GM10847 (cell line): Measurements from ENCODE around the gene TBC1D22A.

Experiments used
- POLR2A ChIP-seq: IDR thresholded peaks from 2 replicates; pipeline ENCODE4 v1.6.1; 2011; ENCODE audit not compliant: insufficient read length; ENCODE audit errors: extremely low read depth

TBC1D22A gene

DNA sequence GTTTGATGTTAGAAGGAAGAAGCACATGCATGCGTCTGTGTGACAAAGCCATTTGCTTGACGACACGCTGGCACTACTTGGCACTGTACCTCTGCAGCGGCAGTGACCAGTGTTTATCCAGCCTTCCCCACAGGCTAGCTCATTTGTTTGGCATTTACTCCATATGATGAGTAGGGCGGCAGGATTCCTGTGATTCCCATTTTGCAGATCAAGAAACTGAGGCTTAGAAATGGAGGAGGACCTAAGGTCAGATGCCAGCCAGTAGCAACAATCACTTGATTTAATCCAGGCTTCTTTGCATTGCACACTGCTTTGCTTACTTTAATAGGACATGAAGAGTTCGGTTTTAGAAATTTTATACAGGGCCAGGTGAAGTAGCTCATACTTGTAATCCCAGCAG lies 45.0 kb downstream of the TBC1D22A start:
- TF ChIP-seq POLR2A: no peak

- no peak for TF ChIP-seq POLR2A
Observed at GRCh38 chr22:46809153-46809885, 46.9 kb downstream of the TBC1D22A start.

- TF ChIP-seq POLR2A: no peak
Observed at GRCh38 chr22:46810856-46811786, 48.7 kb downstream of the TBC1D22A start.

- TF ChIP-seq POLR2A: no peak
Observed at GRCh38 chr22:46812034-46812605, 49.7 kb downstream of the TBC1D22A start.

DNA sequence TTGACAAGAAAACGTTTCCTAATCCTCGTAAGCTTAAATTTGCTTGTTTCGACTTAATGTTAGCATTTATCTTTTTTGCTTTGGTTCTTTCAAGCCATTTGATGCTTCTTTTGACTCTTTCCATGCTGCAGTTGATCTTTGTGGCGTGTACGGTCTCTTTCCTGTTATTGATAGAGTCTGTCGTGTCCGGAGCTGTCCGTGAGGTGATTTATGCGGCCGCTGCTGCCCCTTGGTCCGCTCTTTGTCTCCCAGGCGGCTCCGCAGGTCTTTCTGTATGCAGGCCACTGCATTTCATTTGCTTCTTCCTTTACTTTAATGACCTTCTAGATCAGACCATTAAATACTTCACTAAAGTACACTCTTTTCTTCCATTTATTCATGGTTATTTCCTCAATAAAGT lies 50.3 kb downstream of the TBC1D22A start:
- TF ChIP-seq POLR2A: no peak

- TF ChIP-seq POLR2A: no peak
Observed at GRCh38 chr22:46813816-46814597, 51.6 kb downstream of the TBC1D22A start.

GRCh38 chr22:46815132-46815531 lies 52.7 kb downstream of the TBC1D22A start:
- no peak for TF ChIP-seq POLR2A

DNA sequence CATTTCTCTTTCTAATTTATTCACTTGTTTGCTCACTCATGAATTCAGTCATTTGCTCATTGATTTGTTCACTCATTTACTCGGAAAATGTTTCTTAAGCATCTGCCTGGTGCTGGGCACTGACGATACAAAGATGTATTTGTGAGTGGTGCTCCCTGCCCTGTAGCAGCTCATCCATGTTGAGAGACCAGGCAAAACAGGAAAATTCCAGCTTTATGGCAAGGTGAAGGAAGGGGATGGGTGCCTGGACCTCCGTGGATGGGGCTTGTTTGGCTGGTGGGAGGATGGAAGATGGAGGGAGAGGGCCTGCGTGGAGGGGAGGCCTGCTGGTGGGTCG lies 53.1 kb downstream of the TBC1D22A start:
- TF ChIP-seq POLR2A: no peak

GRCh38 chr22:46815896-46816731 lies 53.7 kb downstream of the TBC1D22A start:
- no peak for TF ChIP-seq POLR2A

GRCh38 chr22:46823248-46823647 lies 60.8 kb downstream of the TBC1D22A start:
- no peak for TF ChIP-seq POLR2A

DNA sequence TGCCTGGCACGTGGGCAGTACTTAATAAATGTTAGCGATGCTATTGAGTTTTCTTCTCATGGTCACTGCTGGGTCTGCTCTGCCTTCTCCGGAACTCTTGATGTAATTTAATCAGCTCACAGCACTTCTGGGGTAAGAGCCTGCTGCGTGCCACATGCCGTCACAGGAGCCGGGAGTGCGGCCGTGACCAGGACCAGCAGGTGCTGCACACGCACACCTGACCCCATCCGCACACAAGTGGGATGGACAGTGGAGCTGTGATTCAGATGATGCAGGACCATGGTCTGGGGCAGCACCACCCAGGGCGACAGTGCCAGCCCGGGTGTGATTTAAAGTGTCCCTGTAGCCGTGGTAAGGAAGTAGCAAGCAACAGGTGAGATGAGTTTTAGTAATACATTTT lies 61.2 kb downstream of the TBC1D22A start:
- TF ChIP-seq POLR2A: no peak

DNA sequence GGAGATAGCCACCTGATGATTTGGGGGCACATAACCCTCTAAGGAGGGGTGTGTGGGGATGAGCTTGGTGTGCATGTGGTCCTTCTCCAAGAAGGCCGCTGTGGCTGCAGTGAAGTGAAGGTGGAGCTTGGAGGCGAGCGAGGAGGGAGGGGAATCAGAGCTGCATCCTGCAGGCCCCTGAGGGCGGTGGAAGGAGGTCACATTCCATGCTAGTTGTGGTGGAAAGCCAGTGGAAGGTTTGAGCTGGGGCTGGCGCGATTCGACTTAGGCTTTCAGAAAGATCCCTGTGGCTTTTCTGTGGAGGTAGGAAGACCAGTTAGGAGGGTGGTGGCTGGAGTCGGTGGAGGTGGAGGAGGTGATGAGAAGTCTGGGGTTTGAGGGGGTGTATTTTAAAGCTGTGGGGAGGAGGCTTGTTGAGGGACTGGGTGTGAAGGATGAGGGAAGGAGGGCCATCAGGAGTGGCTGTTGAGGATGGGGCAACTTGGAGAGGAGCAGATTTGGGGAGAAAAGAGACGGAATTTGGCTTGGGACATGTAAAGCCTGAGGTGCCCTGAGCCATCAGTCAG lies 62.0 kb downstream of the TBC1D22A start:
- no peak for TF ChIP-seq POLR2A

DNA sequence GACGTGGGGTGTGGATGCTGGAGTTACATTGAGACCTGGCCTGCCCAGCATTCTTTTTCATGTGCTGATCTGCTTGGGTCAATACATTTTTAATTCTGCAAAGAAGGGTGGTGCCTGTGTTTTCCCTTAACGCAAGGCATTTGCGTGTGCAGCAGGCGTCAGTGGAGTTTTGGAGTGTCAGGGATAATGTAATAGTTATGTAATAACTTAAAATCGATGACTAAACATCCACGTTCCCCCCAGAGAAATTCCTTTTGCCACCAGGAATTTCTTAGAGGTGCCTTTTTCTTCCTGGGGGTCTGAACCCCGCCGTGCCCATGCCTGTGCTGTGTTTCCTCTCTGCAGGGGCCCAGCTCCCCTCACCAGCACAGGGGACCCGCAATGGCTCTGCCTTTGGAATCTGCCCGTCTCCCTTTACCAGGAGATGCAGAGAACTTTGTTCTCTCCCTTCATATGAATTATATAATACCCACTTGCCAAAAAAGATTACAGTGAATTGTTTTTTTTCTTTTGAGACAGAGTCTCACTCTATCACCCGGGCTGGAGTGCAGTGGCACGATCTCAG lies 62.6 kb downstream of the TBC1D22A start:
- TF ChIP-seq POLR2A: no peak
